ENCODE results near the gene MYRF.

Gene MYRF

DNA sequence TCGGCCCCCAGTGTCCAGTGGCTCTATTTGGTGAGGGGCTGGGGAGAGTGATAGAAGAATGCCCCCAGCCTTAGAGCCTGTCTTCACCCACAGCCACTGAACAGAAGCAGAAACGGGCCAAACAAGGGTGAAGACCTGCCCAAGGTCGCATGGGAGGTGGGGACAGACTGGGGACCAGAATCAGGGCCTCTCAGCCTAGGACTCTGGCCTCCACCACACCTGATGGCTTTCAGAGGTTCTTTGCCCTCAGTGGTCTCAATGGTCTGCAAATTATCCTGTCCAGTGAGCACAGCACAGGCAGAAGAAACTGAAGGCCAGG is 4.5 kb upstream of the MYRF start:
- DNase-seq (ENCODE audit: low read depth in 2 of 2), result no peak
- H3K4me3 ChIP-seq (replicated peaks in 1 of 2; ENCODE audit: low read depth in 2 of 2, low read length in 2 of 2), result no peak overlapping the region
- TF ChIP-seq, protein P1, sequence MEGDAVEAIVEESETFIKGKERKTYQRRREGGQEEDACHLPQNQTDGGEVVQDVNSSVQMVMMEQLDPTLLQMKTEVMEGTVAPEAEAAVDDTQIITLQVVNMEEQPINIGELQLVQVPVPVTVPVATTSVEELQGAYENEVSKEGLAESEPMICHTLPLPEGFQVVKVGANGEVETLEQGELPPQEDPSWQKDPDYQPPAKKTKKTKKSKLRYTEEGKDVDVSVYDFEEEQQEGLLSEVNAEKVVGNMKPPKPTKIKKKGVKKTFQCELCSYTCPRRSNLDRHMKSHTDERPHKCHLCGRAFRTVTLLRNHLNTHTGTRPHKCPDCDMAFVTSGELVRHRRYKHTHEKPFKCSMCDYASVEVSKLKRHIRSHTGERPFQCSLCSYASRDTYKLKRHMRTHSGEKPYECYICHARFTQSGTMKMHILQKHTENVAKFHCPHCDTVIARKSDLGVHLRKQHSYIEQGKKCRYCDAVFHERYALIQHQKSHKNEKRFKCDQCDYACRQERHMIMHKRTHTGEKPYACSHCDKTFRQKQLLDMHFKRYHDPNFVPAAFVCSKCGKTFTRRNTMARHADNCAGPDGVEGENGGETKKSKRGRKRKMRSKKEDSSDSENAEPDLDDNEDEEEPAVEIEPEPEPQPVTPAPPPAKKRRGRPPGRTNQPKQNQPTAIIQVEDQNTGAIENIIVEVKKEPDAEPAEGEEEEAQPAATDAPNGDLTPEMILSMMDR (IDR thresholded peaks at IDR 0.05; ENCODE audit: low read depth, low read length), result no peak

GRCh38 chr11:61749591-61750217 is 2.7 kb upstream of the MYRF start:
- TF ChIP-seq, protein P1 (IDR thresholded peaks at IDR 0.05; ENCODE audit: low read depth, low read length), result no peak
- DNase-seq (ENCODE audit: low read depth in 2 of 2), result peak in 1 of 2 donors; percentile 40
- H3K4me3 ChIP-seq (replicated peaks in 1 of 2; ENCODE audit: low read depth in 2 of 2, low read length in 2 of 2), result no peak overlapping the region

DNA sequence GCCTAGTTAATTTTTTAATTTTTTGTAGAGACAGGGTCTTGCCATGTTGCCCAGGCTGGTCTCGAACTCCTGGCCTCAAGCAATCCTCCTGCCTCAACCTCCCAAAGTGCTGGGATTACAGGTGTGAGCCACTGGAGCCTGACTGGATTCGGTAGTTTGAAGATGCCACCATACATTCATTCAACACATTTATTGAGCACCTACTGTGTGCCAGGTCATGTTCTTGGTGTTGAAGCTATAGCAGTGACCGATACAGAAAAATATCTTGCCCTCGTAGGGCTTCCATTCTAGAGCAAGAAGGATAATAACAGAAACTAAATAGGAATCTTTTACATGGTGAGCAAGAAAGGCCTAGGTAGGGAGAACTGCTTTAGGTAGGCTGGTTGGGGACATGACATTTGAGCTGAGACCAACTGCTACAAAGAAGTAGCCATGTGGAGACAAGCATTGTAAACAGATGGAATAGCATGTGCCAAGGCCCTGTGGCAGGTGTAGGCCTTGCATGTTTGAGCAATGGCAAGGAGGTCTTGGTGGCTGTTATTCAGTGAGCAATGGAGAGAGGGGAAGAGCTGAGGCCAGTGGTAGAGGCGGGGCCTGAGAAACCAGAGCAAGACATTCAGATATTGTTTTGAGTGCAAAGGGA is 1.7 kb upstream of the MYRF start:
- no peak overlapping the region for H3K4me3 ChIP-seq (replicated peaks in 1 of 2; ENCODE audit: low read depth in 2 of 2, low read length in 2 of 2)
- no peak for DNase-seq (ENCODE audit: low read depth in 2 of 2)
- TF ChIP-seq, protein P1 (IDR thresholded peaks at IDR 0.05; ENCODE audit: low read depth, low read length), result no peak

- TF ChIP-seq, protein P1 (IDR thresholded peaks at IDR 0.05; ENCODE audit: low read depth, low read length), result no peak
- no peak for DNase-seq (ENCODE audit: low read depth in 2 of 2)
- no peak overlapping the region for H3K4me3 ChIP-seq (replicated peaks in 1 of 2; ENCODE audit: low read depth in 2 of 2, low read length in 2 of 2)
These were observed 1.1 kb upstream of the MYRF start for GRCh38 chr11:61751384-61751783.

- TF ChIP-seq, protein P1 (IDR thresholded peaks at IDR 0.05; ENCODE audit: low read depth, low read length), result no peak
- peak overlapping the region; percentile 46 to 65 for H3K4me3 ChIP-seq (replicated peaks in 1 of 2; ENCODE audit: low read depth in 2 of 2, low read length in 2 of 2)
- DNase-seq (ENCODE audit: low read depth in 2 of 2), result no peak
These were observed 587 bp downstream of the MYRF start for GRCh38 chr11:61752925-61753521.

- TF ChIP-seq, protein P1 (IDR thresholded peaks at IDR 0.05; ENCODE audit: low read depth, low read length), result no peak
- DNase-seq (ENCODE audit: low read depth in 2 of 2), result no peak
- H3K4me3 ChIP-seq (replicated peaks in 1 of 2; ENCODE audit: low read depth in 2 of 2, low read length in 2 of 2), result peak overlapping the region in 1 of 2 donors; percentile 65
These were observed 1.2 kb downstream of the MYRF start for GRCh38 chr11:61753672-61754071.
